ENCODE results near the gene SUSD4. TPM values are rescaled to one million over a fixed set of nuclear protein-coding genes. Genes with fewer than 3 reads are reported as not detected.

The SUSD4 gene
- total RNA-seq, 2 donors from 2014 or later: 10.7 to 26.7 TPM

- intact Hi-C loops (cut with DNase I): no loop called here
- Histone ChIP-seq H3K27me3 (replicated peaks; ENCODE audit: insufficient read depth) (no peaks in the 10 kb centered on the region), H3K27ac (no peak overlapping the region), H3K36me3 (no peaks in the 10 kb centered on the region), H3K9me3 (no peaks in the 10 kb centered on the region), H3K4me3 (no peak overlapping the region), H3K4me1 (replicated peaks) (no peaks in the 10 kb centered on the region)
- TF ChIP-seq POLR2A (IDR thresholded peaks at IDR 0.05): no peak
- TF ChIP-seq POLR2AphosphoS5 (IDR thresholded peaks at IDR 0.05): no peak
- TF ChIP-seq CTCF (IDR thresholded peaks at IDR 0.05): no peak
- no peak for DNase-seq (ENCODE audit: low spot score)
Measured at GRCh38 chr1:223410036-223410435, 46.1 kb upstream of the SUSD4 start.

- H3K27me3 ChIP-seq (replicated peaks; ENCODE audit: insufficient read depth): no peaks in the 10 kb centered on the region
- no peak for DNase-seq (ENCODE audit: low spot score)
- H3K4me3 ChIP-seq: no peak overlapping the region
- WGBS: 93% methylated on average over 3 of the region's 3 CpGs
- TF ChIP-seq CTCF (IDR thresholded peaks at IDR 0.05) (no peak), POLR2AphosphoS5 (IDR thresholded peaks at IDR 0.05) (no peak), POLR2A (IDR thresholded peaks at IDR 0.05) (no peak)
- no peaks in the 10 kb centered on the region for H3K4me1 ChIP-seq (replicated peaks)
- H3K27ac ChIP-seq: no peak overlapping the region
- no peaks in the 10 kb centered on the region for H3K9me3 ChIP-seq
- no peaks in the 10 kb centered on the region for H3K36me3 ChIP-seq
- intact Hi-C loops (cut with DNase I): no loop called here
Measured at GRCh38 chr1:223405507-223405906, 41.5 kb upstream of the SUSD4 start.

GRCh38 chr1:223403184-223403815, 39.3 kb upstream of the SUSD4 start:
- Histone ChIP-seq H3K27ac (no peak overlapping the region), H3K9me3 (no peaks in the 10 kb centered on the region), H3K4me1 (replicated peaks) (no peaks in the 10 kb centered on the region), H3K27me3 (replicated peaks; ENCODE audit: insufficient read depth) (no peaks in the 10 kb centered on the region), H3K36me3 (no peaks in the 10 kb centered on the region), H3K4me3 (no peak overlapping the region)
- WGBS: 66% methylated on average over 3 of the region's 3 CpGs
- intact Hi-C loops (cut with DNase I): no loop called here
- TF ChIP-seq POLR2AphosphoS5 (IDR thresholded peaks at IDR 0.05) (no peak), CTCF (IDR thresholded peaks at IDR 0.05) (no peak)
- DNase-seq (ENCODE audit: low spot score): no peak

GRCh38 chr1:223402790-223403142, 38.8 kb upstream of the SUSD4 start:
- Histone ChIP-seq H3K4me1 (replicated peaks) (no peaks in the 10 kb centered on the region), H3K4me3 (no peak overlapping the region), H3K27me3 (replicated peaks; ENCODE audit: insufficient read depth) (no peaks in the 10 kb centered on the region), H3K36me3 (no peaks in the 10 kb centered on the region), H3K9me3 (no peaks in the 10 kb centered on the region), H3K27ac (no peak overlapping the region)
- intact Hi-C loops (cut with DNase I): no loop called here
- WGBS: 80% methylated on average over 2 of the region's 2 CpGs
- DNase-seq (ENCODE audit: low spot score): no peak
- TF ChIP-seq CTCF (IDR thresholded peaks at IDR 0.05) (no peak), POLR2A (IDR thresholded peaks at IDR 0.05) (no peak), POLR2AphosphoS5 (IDR thresholded peaks at IDR 0.05) (no peak)

Data from prostate gland (tissue), 2 donors.